GM12874 (cell line): Measurements from ENCODE around the gene ECHS1.

Experiments used
- TF ChIP-seq, protein P1 (sequence below): IDR thresholded peaks from 2 replicates; pipeline ENCODE4 v1.5.1; 2011; ENCODE audit warnings: low read depth, mild to moderate bottlenecking, control low read depth, low read length, moderate library complexity; ENCODE audit not compliant: insufficient read depth

Gene ECHS1

DNA sequence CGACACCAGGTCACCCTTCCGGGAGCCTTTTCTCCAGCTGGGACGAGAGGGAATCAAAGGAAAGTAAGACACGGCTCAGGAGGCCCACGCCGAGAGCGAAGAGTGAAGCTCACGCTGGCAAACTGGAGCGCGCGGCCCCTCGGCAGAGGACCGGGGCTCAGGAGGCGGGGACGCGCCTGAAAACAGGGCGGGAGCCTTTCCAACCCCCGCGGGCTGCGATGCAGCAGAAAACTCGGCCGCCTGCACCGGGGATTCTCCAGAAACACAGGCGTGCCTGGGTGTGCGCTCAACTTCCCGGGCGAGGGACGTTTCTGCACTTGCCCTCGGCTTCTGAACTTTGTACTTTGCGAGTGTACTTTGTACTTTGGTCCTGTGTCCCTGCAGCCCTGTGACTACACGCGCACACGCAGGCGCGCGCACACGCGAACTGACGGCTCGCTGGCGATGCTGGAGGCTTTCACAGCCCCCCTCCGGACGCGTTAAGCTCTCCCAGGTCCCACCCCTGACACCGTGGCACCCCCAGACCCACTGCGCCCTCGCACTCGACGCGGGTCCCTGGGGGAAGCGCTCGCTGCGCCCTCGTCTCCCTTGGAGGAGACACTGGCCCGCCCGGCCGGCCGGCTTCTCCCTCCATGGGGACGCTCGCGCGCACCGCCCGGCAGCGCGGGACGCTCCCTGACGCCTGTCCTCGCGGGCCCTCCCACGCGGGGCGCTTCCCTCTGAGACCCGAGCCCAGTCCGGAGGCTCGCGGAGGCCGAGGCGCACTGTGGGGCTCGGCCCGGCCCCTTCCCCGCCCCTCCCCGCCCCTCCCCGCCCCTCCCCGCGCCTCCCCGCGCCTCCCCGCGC is 5.3 kb upstream of the ECHS1 start:
- TF ChIP-seq, protein P1, sequence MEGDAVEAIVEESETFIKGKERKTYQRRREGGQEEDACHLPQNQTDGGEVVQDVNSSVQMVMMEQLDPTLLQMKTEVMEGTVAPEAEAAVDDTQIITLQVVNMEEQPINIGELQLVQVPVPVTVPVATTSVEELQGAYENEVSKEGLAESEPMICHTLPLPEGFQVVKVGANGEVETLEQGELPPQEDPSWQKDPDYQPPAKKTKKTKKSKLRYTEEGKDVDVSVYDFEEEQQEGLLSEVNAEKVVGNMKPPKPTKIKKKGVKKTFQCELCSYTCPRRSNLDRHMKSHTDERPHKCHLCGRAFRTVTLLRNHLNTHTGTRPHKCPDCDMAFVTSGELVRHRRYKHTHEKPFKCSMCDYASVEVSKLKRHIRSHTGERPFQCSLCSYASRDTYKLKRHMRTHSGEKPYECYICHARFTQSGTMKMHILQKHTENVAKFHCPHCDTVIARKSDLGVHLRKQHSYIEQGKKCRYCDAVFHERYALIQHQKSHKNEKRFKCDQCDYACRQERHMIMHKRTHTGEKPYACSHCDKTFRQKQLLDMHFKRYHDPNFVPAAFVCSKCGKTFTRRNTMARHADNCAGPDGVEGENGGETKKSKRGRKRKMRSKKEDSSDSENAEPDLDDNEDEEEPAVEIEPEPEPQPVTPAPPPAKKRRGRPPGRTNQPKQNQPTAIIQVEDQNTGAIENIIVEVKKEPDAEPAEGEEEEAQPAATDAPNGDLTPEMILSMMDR = no peak

DNA sequence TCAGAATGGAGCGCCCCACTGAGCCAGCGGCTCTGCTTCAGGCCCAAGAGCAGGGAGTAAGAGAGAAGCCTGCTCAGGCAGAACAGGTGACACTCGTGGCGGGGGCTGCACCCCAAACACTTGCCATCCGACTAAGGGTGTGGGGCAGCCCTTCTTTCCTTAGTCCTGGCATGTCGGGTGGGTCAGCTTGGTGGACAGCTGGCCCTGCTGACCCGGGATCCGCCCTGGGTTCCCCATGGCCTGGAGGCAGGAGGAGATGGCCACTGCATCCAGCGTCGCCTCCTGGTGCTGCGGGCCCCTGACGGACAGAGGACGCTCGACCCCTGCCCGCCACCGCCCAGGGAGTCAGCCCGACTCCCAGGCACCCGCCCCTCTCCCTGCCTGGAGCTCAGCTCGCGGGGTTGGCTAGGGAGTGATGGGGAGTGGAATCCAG is 4.7 kb upstream of the ECHS1 start:
- TF ChIP-seq, protein P1 = no peak

DNA sequence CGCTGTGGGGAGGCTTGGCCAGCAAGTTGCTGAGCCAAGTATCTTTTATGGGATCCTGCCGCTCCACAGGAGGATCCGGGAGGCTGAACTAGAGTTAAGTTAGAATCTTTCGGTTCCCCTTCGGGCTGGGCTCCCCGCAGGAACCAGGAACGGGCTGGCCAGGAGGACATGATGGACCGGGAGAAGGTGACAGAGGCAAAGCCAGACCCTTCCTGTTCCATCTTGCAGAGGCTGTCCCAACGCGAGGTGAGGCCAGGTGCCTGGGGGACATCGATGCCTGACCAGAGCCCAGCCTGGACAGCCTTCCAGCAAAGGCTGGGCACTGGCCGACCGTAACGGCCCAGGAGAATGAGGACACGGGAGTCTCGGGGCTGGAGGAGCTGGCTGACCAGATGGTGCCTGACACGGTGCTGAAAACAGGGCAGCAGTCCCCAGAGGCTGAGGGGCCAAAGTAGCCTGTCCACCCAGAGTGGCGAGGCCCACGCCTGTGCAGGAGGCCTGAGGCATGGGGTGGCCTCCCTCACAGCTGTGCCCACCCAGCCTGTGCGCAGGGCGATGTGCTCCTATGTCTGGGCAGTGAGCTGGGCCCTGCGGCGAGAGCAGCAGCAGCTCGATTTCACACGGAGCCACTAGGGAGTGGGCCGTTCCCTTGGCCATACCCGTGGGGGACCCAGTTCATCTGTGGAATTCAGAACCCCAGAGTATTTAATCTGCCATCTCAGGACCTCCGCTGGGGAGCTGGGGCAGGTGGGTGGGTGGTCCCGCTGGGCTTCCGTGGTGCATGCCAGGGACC is 4.1 kb upstream of the ECHS1 start:
- TF ChIP-seq, protein P1 = no peak

DNA sequence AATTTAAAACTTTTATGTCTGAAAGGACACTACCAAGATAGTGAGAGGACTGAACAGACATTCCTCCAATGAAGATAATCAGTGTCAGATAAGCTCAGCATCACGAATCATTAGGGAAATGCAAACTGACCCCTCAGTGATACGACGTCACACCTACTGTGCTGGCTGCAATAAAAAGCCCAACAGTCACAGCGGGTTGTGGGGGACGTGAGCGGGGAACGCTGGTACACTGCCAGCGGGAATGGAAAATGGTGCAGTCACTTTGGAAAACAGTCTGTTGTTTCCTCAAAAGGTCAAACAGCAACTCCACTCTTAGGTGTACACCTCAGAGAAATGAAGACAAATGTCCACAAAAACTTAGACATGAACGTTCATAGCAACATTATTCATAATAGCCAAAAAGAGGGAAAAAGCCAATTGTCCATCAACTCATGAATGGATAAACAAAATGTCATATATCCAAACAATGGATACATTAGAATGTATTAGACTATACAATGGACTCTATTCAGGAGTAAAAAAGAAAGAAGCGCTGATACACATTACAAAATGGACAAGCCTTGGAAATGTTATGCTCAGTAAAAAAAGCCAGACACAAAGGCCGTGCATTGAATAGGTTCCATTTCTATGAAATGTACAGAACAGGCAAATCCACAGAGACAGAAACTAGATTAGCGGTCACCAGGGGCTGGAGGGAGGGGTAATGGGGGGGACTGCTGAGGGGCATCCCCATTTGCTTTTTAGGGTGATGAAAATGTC is 2.4 kb upstream of the ECHS1 start:
- TF ChIP-seq, protein P1 = no peak

DNA sequence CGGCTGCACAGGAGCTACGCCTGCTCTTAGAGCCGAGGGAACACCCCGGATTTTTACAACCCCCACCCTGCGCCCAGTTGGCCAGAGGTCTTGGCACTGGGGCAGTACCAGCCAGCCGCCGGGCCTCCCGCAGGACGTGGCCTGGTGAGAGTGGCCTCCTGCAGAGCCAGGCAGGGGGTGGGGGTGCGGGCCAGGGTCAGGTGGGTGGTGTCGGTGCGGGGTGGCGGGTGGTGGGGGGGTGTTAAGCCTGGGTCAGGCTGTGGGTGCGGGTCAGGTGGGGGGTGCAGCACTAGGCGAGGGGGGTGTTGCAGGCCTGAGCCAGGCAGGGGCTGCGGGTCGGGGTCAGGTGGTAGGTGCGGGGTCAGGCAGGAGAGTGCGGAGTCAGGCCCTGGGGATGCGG is 647 bp downstream of the ECHS1 start:
- TF ChIP-seq, protein P1 = no peak

DNA sequence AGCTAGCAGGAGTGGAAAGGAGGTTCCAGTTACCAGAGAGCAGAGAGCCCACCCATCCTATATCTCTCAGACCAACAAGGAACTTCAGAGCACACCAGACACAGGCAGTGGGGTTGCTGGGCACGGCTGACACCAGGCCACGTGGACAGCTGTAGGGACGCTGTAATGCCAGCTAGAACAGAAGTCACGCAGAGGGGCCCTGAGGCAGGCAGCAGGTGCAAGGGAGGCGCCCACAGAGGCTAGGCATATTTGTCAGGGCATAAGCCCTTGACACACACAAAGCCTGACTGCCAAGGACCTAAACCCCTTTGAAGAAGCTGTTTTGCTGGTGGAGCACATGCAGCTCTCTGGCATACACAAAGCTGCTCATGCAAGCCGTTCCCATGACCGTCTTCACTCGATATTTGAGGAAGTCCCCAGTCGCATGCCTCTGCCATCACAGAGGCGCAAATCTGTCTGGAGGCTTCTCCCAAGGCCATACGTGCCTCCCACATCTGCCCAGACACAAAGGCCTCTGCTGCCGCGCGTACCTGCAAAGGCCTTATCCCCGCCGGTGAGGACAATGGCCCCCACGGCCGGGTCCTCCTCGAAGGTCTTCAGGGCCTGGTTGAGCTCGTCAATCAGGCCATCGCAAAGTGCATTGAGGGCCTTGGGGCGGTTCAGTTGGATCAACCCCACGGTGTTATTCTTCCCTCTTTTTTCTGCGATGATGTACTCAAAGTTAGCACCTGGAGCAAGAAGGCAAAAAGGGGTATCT is 2.9 kb downstream of the ECHS1 start:
- TF ChIP-seq, protein P1 = no peak
